ENCODE results near the gene ESRP2. TPM values are rescaled to one million over a fixed set of nuclear protein-coding genes. Genes with fewer than 3 reads are reported as not detected.

ESRP2 gene
- total RNA-seq, 1 experiment from 2014 or later: 27.0 TPM

DNA sequence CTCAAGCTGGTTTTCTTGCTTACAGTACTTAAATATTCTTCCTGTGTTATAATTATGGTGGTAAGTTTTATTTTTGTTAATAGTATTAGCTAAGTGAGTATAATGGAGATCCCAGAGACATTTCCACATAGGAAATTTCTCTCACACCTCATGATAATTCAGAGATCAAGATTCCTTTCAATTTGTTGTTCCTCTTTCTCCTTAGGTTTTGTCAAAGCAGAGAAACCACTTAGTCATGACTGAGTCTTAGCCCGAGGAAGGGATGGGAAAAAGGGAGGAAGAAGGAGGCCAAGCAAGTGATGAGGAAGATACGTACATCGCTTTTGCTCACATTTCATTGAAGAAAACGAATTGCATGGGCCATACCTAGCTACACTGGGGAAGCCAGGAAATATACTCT, 18.4 kb downstream of the ESRP2 start:
- no peak for ATAC-seq
- BruUV-seq (replicated peaks): no TSS peak
- POLR2A ChIA-PET: interaction anchor here (0.6 kb wide), 1 partner anchor 272 kb away, joined by 10 read pairs; no protein-coding TSS in a partner anchor
- Histone ChIP-seq H3K9me3 (ENCODE audit: control insufficient read depth, insufficient read depth, low read depth, low read length) (no peaks in the 10 kb centered on the region), H3K4me1 (ENCODE audit: control insufficient read depth, insufficient read depth, low read length) (no peaks in the 10 kb centered on the region), H3K36me3 (ENCODE audit: control insufficient read depth, insufficient read depth, low read length) (no peaks in the 10 kb centered on the region), H3K27me3 (ENCODE audit: control insufficient read depth, insufficient read depth, low read length) (no peaks in the 10 kb centered on the region), H3K27ac (ENCODE audit: low read length) (no peak overlapping the region), H3K4me3 (ENCODE audit: low read depth in 2 of 2, low read length in 2 of 2) (no peak overlapping the region)
- in situ Hi-C loops (cut with HindIII; ENCODE audit: low pct_unique_long_range_greater_than_20kb, low sequenced_read_pairs) (no loop called here), intact Hi-C loops (cut with micrococcal nuclease; ENCODE audit: unreplicated experiment) (no loop called here)
- CTCF ChIA-PET: interaction anchor here (0.6 kb wide), 2 partner anchors 10 to 79 kb away, joined by 3 to 6 read pairs; no protein-coding TSS in a partner anchor
- DNase-seq (ENCODE audit: low read depth, low spot score): no peak
- no peak for TF ChIP-seq POLR2AphosphoS5 (IDR thresholded peaks at IDR 0.05; ENCODE audit: low read depth, low read length)
- no peak for TF ChIP-seq SIN3A (IDR thresholded peaks at IDR 0.05; ENCODE audit: borderline replicate concordance, insufficient read depth, low read depth, low read length)
- TF ChIP-seq, protein P1, sequence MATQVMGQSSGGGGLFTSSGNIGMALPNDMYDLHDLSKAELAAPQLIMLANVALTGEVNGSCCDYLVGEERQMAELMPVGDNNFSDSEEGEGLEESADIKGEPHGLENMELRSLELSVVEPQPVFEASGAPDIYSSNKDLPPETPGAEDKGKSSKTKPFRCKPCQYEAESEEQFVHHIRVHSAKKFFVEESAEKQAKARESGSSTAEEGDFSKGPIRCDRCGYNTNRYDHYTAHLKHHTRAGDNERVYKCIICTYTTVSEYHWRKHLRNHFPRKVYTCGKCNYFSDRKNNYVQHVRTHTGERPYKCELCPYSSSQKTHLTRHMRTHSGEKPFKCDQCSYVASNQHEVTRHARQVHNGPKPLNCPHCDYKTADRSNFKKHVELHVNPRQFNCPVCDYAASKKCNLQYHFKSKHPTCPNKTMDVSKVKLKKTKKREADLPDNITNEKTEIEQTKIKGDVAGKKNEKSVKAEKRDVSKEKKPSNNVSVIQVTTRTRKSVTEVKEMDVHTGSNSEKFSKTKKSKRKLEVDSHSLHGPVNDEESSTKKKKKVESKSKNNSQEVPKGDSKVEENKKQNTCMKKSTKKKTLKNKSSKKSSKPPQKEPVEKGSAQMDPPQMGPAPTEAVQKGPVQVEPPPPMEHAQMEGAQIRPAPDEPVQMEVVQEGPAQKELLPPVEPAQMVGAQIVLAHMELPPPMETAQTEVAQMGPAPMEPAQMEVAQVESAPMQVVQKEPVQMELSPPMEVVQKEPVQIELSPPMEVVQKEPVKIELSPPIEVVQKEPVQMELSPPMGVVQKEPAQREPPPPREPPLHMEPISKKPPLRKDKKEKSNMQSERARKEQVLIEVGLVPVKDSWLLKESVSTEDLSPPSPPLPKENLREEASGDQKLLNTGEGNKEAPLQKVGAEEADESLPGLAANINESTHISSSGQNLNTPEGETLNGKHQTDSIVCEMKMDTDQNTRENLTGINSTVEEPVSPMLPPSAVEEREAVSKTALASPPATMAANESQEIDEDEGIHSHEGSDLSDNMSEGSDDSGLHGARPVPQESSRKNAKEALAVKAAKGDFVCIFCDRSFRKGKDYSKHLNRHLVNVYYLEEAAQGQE (IDR thresholded peaks at IDR 0.05; ENCODE audit: insufficient read depth in 1 of 2, low read depth in 2 of 2, low read length in 1 of 2): no peak
- no peak for TF ChIP-seq TCF7L2 (IDR thresholded peaks at IDR 0.05; ENCODE audit: low read depth, low read length)
- TF ChIP-seq, protein P2, sequence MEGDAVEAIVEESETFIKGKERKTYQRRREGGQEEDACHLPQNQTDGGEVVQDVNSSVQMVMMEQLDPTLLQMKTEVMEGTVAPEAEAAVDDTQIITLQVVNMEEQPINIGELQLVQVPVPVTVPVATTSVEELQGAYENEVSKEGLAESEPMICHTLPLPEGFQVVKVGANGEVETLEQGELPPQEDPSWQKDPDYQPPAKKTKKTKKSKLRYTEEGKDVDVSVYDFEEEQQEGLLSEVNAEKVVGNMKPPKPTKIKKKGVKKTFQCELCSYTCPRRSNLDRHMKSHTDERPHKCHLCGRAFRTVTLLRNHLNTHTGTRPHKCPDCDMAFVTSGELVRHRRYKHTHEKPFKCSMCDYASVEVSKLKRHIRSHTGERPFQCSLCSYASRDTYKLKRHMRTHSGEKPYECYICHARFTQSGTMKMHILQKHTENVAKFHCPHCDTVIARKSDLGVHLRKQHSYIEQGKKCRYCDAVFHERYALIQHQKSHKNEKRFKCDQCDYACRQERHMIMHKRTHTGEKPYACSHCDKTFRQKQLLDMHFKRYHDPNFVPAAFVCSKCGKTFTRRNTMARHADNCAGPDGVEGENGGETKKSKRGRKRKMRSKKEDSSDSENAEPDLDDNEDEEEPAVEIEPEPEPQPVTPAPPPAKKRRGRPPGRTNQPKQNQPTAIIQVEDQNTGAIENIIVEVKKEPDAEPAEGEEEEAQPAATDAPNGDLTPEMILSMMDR (IDR thresholded peaks at IDR 0.05): no peak

DNA sequence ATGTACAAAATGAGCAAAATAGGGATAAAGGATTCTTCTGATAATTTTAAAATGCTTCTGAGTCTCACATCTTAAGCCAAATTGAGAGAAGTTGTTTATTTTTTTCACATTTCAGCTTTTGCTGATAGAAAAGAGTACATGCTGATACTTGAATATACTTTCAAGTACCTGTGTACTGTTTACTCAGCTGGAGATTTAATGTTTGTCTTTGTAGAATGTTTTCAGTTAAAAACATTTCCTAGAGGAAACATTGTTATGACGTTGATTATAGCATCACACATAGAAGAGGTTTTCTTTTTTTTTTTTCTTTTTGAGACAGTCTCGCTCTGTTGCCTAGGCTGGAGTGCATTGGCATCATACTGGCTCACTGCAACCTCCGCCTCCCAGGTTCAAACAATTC, 19.7 kb downstream of the ESRP2 start:
- Histone ChIP-seq H3K36me3 (ENCODE audit: control insufficient read depth, insufficient read depth, low read length) (no peaks in the 10 kb centered on the region), H3K27me3 (ENCODE audit: control insufficient read depth, insufficient read depth, low read length) (no peaks in the 10 kb centered on the region), H3K4me1 (ENCODE audit: control insufficient read depth, insufficient read depth, low read length) (no peaks in the 10 kb centered on the region), H3K27ac (ENCODE audit: low read length) (no peak overlapping the region), H3K9me3 (ENCODE audit: control insufficient read depth, insufficient read depth, low read depth, low read length) (no peaks in the 10 kb centered on the region), H3K4me3 (ENCODE audit: low read depth in 2 of 2, low read length in 2 of 2) (no peak overlapping the region)
- intact Hi-C loops (cut with micrococcal nuclease; ENCODE audit: unreplicated experiment): no loop called here
- in situ Hi-C loops (cut with HindIII; ENCODE audit: low pct_unique_long_range_greater_than_20kb, low sequenced_read_pairs): no loop called here
- no peak for DNase-seq (ENCODE audit: low read depth, low spot score)
- ChIA-PET POLR2A (no interaction called here), CTCF (no interaction called here)
- TF ChIP-seq SIN3A (IDR thresholded peaks at IDR 0.05; ENCODE audit: borderline replicate concordance, insufficient read depth, low read depth, low read length): no peak
- TF ChIP-seq, protein P1 (IDR thresholded peaks at IDR 0.05; ENCODE audit: insufficient read depth in 1 of 2, low read depth in 2 of 2, low read length in 1 of 2): no peak
- no peak for TF ChIP-seq TCF7L2 (IDR thresholded peaks at IDR 0.05; ENCODE audit: low read depth, low read length)
- TF ChIP-seq, protein P2 (IDR thresholded peaks at IDR 0.05): no peak
- TF ChIP-seq POLR2AphosphoS5 (IDR thresholded peaks at IDR 0.05; ENCODE audit: low read depth, low read length): no peak
- no TSS peak for BruUV-seq (replicated peaks)
- no peak for ATAC-seq
